Right lobe of liver (tissue), 6 donors: ENCODE measurements around the gene APOM. TPM values are rescaled to one million over a fixed set of nuclear protein-coding genes. Genes with fewer than 3 reads are reported as not detected.

ENCODE experiments used
- ATAC-seq, 4 donors: fragments of 200-7000 bp; cut with Tn5 transposase; one replicate each; pipeline ENCODE4 v1.9.1; 2020; ENCODE audit warnings: mild to moderate bottlenecking in 4 of 4, moderate library complexity in 4 of 4
- DNase-seq, 3 donors: peaks; one replicate each; pipeline ENCODE4 v3.0.0-alpha.2; 2020
- H3K27ac ChIP-seq, 3 donors: fragments of 200-600 bp; one replicate each; pipeline ENCODE4 v1.8.0; 2022
- H3K27me3 ChIP-seq, 2 donors: fragments of 200-600 bp; one replicate each; pipeline ENCODE4 v1.8.0; 2022
- H3K36me3 ChIP-seq, 4 donors: fragments of 200-600 bp; sonication (generic) in 1 of 4; one replicate each; pipeline versions ENCODE4 v1.5.1 to v1.8.0; 2017 to 2022; ENCODE audit warnings: control low read depth in 1 of 4
- H3K4me1 ChIP-seq, 4 donors: fragments of 200-600 bp; sonication (generic) in 1 of 4; one replicate each; pipeline versions ENCODE4 v1.5.1 to v1.8.0; 2017 to 2022; ENCODE audit warnings: control low read depth in 1 of 4
- H3K4me3 ChIP-seq, 3 donors: fragments of 200-600 bp; one replicate each; pipeline ENCODE4 v1.8.0; 2022
- H3K9me3 ChIP-seq, 4 donors: fragments of 200-600 bp; sonication (generic) in 1 of 4; one replicate each; pipeline versions ENCODE4 v1.5.1 to v1.8.0; 2017 to 2022; ENCODE audit warnings: control low read depth in 1 of 4
- POLR2A ChIP-seq: fragments of 450-650 bp; IDR thresholded peaks from one replicate; pipeline ENCODE4 v1.6.1; 2017; ENCODE audit warnings: antibody characterized with exemption, mild to moderate bottlenecking
- WGBS: methylation state at CpG from one replicate; pipeline ENCODE4 v1.1.6; 2018; ENCODE audit warnings: low coverage, low lambda C conversion rate; ENCODE audit not compliant: insufficient coverage; ENCODE audit errors: missing lambda C conversion rate; 5-methylcytosine and 5-hydroxymethylcytosine counted together
- intact Hi-C, 2 donors: fragments of 100-400 bp; cut with DNase I; formaldehyde crosslinking; loops; one replicate each; pipeline versions ENCODE4 v1.11.2 to v1.14.1; 2022
- total RNA-seq, 6 experiments: library from RNA; depleted of rRNA in 2 of 6; stranded (reverse); fragments of >200 nt in 2 of 6; fragmentation: NEBNext Ultra II Directional in 3 of 6; extraction: Animal tissue kit (Norgen Biotek cat#: 25700) in 3 of 6; gene quantifications; one replicate each; pipeline versions ENCODE4 v1.1.0 to v1.2.4, GENCODE V29; 2016 to 2023
- TF ChIP-seq, protein P1 (sequence below), 4 donors: fragments of 200-600 bp in 3 of 4; fragments of 450-650 bp in 1 of 4; IDR thresholded peaks; one replicate each; pipeline versions ENCODE4 v1.5.1 to v1.8.0; 2016 to 2022; ENCODE audit warnings: antibody characterized with exemption in 4 of 4, mild to moderate bottlenecking in 2 of 4
- donor health status: DM: no; HTN: yes; CAD: no.
- donor health status: DM: no; HTN: no; CAD: no.
- donor health status: DM: no; HTN: no; CAD: no.
- donor health status: DM: no; HTN: yes; CAD: no.
- donor health status: DM: no; HTN: yes; CAD: no.

The APOM gene
- total RNA-seq, 6 experiments from 2014 or later: 100 to 182 (median 116) TPM

DNA sequence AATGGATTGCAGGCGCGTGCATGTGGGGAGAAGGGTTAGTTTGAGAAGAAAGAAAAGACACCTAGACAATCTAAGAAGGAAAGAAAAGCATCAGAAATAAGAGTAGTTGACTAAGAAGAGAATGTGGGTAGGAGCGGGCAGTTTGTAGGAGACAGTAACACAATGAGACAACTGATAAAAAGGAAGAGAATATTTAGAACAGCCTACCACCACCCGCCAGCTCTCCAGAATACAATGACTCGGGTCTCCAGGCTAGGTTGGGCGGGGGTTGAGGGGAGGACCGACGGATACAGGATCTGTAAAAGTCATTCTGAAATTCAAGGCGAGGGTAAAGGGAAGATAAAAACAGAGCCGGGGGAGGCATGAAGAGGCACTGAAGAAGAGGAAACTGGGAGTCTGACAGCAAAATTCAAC, 46.7 kb downstream of the APOM start:
- Histone ChIP-seq H3K9me3 (no peaks in the 10 kb centered on the region), H3K27ac (peak overlapping the region; percentile 95 to 98 (median 97)), H3K27me3 (no peaks in the 10 kb centered on the region), H3K4me3 (peak overlapping the region; percentile 71 to 80 (median 77)), H3K4me1 (peaks cover 0 to 21% (median 11%) of the 10 kb centered on the region in 4 donors), H3K36me3 (peaks cover 0 to 20% (median 2%) of the 10 kb centered on the region in 4 donors)
- under 1% methylated on average over 10 of the region's 10 CpGs for WGBS
- ATAC-seq (peak; percentile 1 to 6 (median 4)), DNase-seq (no peak)
- no peak for TF ChIP-seq POLR2A
- TF ChIP-seq, protein P1, sequence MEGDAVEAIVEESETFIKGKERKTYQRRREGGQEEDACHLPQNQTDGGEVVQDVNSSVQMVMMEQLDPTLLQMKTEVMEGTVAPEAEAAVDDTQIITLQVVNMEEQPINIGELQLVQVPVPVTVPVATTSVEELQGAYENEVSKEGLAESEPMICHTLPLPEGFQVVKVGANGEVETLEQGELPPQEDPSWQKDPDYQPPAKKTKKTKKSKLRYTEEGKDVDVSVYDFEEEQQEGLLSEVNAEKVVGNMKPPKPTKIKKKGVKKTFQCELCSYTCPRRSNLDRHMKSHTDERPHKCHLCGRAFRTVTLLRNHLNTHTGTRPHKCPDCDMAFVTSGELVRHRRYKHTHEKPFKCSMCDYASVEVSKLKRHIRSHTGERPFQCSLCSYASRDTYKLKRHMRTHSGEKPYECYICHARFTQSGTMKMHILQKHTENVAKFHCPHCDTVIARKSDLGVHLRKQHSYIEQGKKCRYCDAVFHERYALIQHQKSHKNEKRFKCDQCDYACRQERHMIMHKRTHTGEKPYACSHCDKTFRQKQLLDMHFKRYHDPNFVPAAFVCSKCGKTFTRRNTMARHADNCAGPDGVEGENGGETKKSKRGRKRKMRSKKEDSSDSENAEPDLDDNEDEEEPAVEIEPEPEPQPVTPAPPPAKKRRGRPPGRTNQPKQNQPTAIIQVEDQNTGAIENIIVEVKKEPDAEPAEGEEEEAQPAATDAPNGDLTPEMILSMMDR (IDR thresholded peaks at IDR 0.05): no peak
- intact Hi-C loops: no loop called here

DNA sequence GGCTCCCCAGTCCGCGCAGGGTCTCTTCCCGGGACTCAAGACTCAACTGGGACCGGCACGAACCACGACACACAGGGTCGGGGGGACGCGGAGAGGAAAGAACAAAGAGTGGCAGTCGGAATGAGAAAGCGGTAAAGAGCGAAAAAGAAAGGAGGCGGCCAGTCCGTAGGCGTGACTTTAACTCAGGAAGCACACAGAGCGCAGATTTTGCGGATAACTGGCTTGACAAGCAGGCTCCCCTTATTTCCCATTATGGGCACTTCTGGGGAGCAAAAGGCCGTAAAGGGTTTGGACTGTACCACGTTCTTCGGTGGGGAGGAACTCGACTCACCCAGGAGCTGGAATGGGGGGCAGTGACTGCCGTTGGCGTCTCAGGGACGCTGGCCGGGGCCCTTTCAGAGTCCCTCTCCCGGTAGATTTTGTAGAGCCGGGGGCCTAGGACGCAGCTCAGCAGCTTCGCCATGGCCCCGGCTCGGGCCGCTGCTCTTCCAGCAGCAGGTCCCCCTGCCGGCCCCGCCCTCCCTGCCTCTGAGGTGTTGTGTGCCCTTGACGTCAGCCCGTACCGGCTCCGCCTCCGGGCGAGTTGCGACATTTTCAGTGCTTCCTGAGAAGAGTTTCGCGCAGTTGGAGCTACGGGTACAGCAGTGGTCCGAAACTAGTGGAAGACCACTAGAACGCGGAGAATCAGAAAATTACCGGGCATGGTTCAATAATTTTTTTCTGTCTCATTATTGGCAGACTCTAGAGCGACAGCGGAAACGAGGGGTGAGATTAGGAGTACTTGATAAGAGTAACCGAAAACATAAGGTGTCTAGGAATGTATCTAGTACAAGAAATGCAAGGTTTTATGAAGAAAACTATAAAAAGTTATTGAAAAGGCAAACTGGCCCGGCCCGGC, 47.4 kb downstream of the APOM start, which contains the start of gene ABHD16A:
Gene ABHD16A (minus strand): TSS at position 506 of the 898 bp plus-strand sequence. CDS start 43 bp downstream, at position 463.
- H3K9me3 ChIP-seq: no peaks in the 10 kb centered on the region
- H3K27me3 ChIP-seq: no peaks in the 10 kb centered on the region
- peak within 1 kb of the TSS; percentile 95 to 98 (median 97) for H3K27ac ChIP-seq
- peaks cover 0 to 20% (median 0%) of the 10 kb centered on the region in 4 donors for H3K36me3 ChIP-seq
- under 1% methylated on average over 42 of the region's 54 CpGs for WGBS
- ATAC-seq: peak; percentile 97
- intact Hi-C loops: no loop called here
- TF ChIP-seq, protein P1 (IDR thresholded peaks at IDR 0.05): peak in 2 of 4 donors; percentile 10 to 21
- peak; percentile 98 for TF ChIP-seq POLR2A
- H3K4me1 ChIP-seq: peaks cover 0 to 21% (median 11%) of the 10 kb centered on the region in 4 donors
- H3K4me3 ChIP-seq: peak within 1 kb of the TSS; percentile 71 to 80 (median 77)
- peak; percentile 99 for DNase-seq

DNA sequence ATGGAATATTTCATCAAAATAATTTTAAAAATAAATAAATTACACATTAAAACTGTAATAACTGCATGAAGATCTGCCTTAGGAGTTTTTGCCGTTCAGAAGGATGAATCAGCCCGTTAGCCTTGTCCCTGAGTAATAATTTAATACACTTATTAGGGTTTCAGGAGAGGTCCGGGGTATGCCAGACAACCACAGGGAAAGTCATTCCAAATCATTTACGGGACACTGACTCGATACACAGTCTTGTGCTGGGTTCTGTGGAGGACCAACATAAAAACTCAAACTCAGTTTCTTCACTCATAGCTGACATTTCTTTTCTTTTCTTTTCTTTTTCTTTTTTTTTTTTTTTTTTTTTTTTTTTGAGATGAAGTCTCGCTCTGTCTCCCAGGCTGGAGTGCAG, 50.2 kb downstream of the APOM start:
- H3K4me3 ChIP-seq: no peak overlapping the region
- no peak for ATAC-seq

DNA sequence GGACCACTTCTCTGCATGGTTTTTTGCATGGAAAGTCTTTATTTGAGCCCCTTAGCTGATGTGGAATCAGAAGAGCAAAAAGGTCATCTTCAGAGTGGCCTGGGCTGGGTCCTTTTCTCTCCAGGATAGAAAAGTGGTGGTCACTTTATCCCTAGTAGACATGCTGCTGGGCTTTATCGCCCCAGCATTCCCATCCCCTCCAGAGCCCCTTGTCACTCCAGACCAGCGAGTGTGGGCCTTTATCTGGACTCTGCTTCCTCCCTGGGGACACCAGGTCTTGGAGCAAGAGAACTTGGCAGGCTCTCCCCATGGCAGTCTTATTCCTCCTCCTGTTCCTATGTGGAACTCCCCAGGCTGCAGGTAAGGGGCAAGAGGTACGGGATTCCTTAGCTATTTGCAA, 50.9 kb downstream of the APOM start, which contains the start of gene LY6G6F:
Gene LY6G6F (plus strand): TSS at position 268 of the 400 bp plus-strand sequence. CDS start 41 bp downstream, at position 309.
- ATAC-seq (no peak), DNase-seq (no peak)
- no peaks in the 10 kb centered on the region for H3K9me3 ChIP-seq
- no peaks in the 10 kb centered on the region for H3K36me3 ChIP-seq
- intact Hi-C loops: no loop called here
- TF ChIP-seq, protein P1 (IDR thresholded peaks at IDR 0.05): no peak
- TF ChIP-seq POLR2A: no peak
- H3K4me3 ChIP-seq: no peak within 1 kb of the TSS
- peaks cover 0 to 12% (median 6%) of the 10 kb centered on the region in 4 donors for H3K4me1 ChIP-seq
- no peaks in the 10 kb centered on the region for H3K27me3 ChIP-seq
- WGBS: 35% methylated on average over 2 of the region's 3 CpGs
- H3K27ac ChIP-seq: no peak within 1 kb of the TSS

More for the DNA sequence above, 50.2 kb downstream of the APOM start:
- Histone ChIP-seq H3K27me3 (no peaks in the 10 kb centered on the region), H3K9me3 (no peaks in the 10 kb centered on the region), H3K4me1 (peaks cover 0 to 17% (median 10%) of the 10 kb centered on the region in 4 donors), H3K36me3 (no peaks in the 10 kb centered on the region), H3K27ac (no peak overlapping the region)
- no peak for DNase-seq
- 93% methylated on average over 5 of the region's 6 CpGs for WGBS
- TF ChIP-seq, protein P1 (IDR thresholded peaks at IDR 0.05): no peak
- TF ChIP-seq POLR2A: no peak
- intact Hi-C loops: no loop called here
